ENCODE results near the gene TREML1. TPM values are rescaled to one million over a fixed set of nuclear protein-coding genes. Genes with fewer than 3 reads are reported as not detected.

Gene TREML1
- total RNA-seq: 2.2 TPM

GRCh38 chr6:41153992-41154625 lies at the start of gene TREML1:
TREML1 (minus strand) TSS chr6:41154347; CDS start chr6:41154288, 59 bp downstream.

GRCh38 chr6:41200901-41201763 lies 47.0 kb upstream of the TREML1 start, which contains the start of gene TREML2:
TREML2 (minus strand) TSS chr6:41201149; CDS start chr6:41201008, 141 bp downstream.

GRCh38 chr6:41162687-41163418 lies 8.7 kb upstream of the TREML1 start, which contains the start of gene TREM2:
TREM2 (minus strand) TSS chr6:41163116; CDS start chr6:41163082, 34 bp downstream.

Other genes with a start within 250 kb of the TREML1 start
- gene UNC5CL, start 115.1 kb downstream of the TREML1 start, total RNA-seq: 14.6 TPM
- 1.5 TPM for gene TSPO2, start 111.9 kb downstream of the TREML1 start, total RNA-seq
- 197 TPM for gene APOBEC2, start 101.1 kb downstream of the TREML1 start, total RNA-seq
- gene OARD1, start 82.0 kb downstream of the TREML1 start, total RNA-seq: 30.7 TPM
- gene NFYA, start 81.4 kb downstream of the TREML1 start, total RNA-seq: 42.5 TPM
- 0.99 TPM for gene TREM2, start 8.8 kb upstream of the TREML1 start, total RNA-seq
- 0.76 TPM for gene TREML2, start 46.8 kb upstream of the TREML1 start, total RNA-seq
- 0.12 TPM for gene TREML4, start 74.0 kb upstream of the TREML1 start, total RNA-seq
- 1.2 TPM for gene TREM1, start 132.3 kb upstream of the TREML1 start, total RNA-seq
- not detected for gene NCR2, start 181.3 kb upstream of the TREML1 start, total RNA-seq

Data from metanephros (tissue), 1 donor.